Vagina (tissue), 2 donors: ENCODE measurements around the gene RABGAP1L. TPM values are rescaled to one million over a fixed set of nuclear protein-coding genes. Genes with fewer than 3 reads are reported as not detected.

Experiments used
- DNase-seq, 2 donors: peaks; one replicate each; pipeline ENCODE4 v3.0.0-alpha.2; 2017; ENCODE audit errors: extremely low spot score in 2 of 2
- H3K27ac ChIP-seq: fragments of 200-600 bp; sonication (generic); one replicate; pipeline ENCODE4 v1.5.1; 2019
- H3K27me3 ChIP-seq: fragments of 200-600 bp; sonication (generic); one replicate; pipeline ENCODE4 v1.5.1; 2019
- H3K36me3 ChIP-seq, 2 donors: fragments of 200-600 bp; sonication (generic); one replicate each; pipeline ENCODE4 v1.5.1; 2017 to 2019
- H3K4me1 ChIP-seq: fragments of 200-600 bp; sonication (generic); one replicate; pipeline ENCODE4 v1.5.1; 2019
- H3K4me3 ChIP-seq, 2 donors: fragments of 200-600 bp; sonication (generic); 1 replicate in 1 of 2; 2 replicates in 1 of 2; pipeline ENCODE4 v1.5.1; 2016 to 2019
- H3K9me3 ChIP-seq: fragments of 200-600 bp; sonication (generic); one replicate; pipeline ENCODE4 v1.5.1; 2019
- POLR2A ChIP-seq, 2 donors: fragments of 450-650 bp; IDR thresholded peaks; one replicate each; pipeline ENCODE4 v1.6.1; 2017; ENCODE audit warnings: antibody characterized with exemption in 2 of 2, mild to moderate bottlenecking in 2 of 2, moderate library complexity in 2 of 2
- POLR2AphosphoS5 ChIP-seq, 2 donors: sonication (generic); formaldehyde crosslinking; IDR thresholded peaks; one replicate each; pipeline ENCODE4 v1.9.0; 2017; ENCODE audit warnings: antibody characterized with exemption in 2 of 2, mild to moderate bottlenecking in 2 of 2, low read depth in 1 of 2; ENCODE audit not compliant: insufficient read depth in 1 of 2
- intact Hi-C: fragments of 100-400 bp; cut with DNase I; formaldehyde crosslinking; loops from one replicate; pipeline ENCODE4 v1.15.1; 2023
- total RNA-seq: library from RNA; depleted of rRNA; stranded (reverse); fragments of >200 nt; gene quantifications from one replicate; pipeline ENCODE4 v1.2.3, GENCODE V29; 2016
- TF ChIP-seq, protein P1 (sequence below), 3 experiments: fragments of 450-650 bp in 2 of 3; fragments of 200-600 bp in 1 of 3; sonication (generic) in 1 of 3; IDR thresholded peaks; one replicate each; pipeline ENCODE4 v1.5.1; 2017 to 2019; ENCODE audit warnings: antibody characterized with exemption in 3 of 3, mild to moderate bottlenecking in 2 of 3, moderate library complexity in 2 of 3

Gene RABGAP1L
- total RNA-seq, 1 donor from 2014 or later: 40.0 TPM

GRCh38 chr1:174797398-174797797 is 638.1 kb downstream of the RABGAP1L start:
- Histone ChIP-seq H3K4me1 (peaks cover 18% of the 10 kb centered on the region), H3K9me3 (no peaks in the 10 kb centered on the region), H3K4me3 (no peak overlapping the region), H3K36me3 (no peaks in the 10 kb centered on the region), H3K27ac (no peak overlapping the region), H3K27me3 (no peaks in the 10 kb centered on the region)
- TF ChIP-seq, protein P1, sequence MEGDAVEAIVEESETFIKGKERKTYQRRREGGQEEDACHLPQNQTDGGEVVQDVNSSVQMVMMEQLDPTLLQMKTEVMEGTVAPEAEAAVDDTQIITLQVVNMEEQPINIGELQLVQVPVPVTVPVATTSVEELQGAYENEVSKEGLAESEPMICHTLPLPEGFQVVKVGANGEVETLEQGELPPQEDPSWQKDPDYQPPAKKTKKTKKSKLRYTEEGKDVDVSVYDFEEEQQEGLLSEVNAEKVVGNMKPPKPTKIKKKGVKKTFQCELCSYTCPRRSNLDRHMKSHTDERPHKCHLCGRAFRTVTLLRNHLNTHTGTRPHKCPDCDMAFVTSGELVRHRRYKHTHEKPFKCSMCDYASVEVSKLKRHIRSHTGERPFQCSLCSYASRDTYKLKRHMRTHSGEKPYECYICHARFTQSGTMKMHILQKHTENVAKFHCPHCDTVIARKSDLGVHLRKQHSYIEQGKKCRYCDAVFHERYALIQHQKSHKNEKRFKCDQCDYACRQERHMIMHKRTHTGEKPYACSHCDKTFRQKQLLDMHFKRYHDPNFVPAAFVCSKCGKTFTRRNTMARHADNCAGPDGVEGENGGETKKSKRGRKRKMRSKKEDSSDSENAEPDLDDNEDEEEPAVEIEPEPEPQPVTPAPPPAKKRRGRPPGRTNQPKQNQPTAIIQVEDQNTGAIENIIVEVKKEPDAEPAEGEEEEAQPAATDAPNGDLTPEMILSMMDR (IDR thresholded peaks at IDR 0.05): no peak
- no peak for TF ChIP-seq POLR2A (IDR thresholded peaks at IDR 0.05)
- no peak for TF ChIP-seq POLR2AphosphoS5 (IDR thresholded peaks at IDR 0.05; ENCODE audit: insufficient read depth in 1 of 2, low read depth in 1 of 2)
- no peak for DNase-seq
- intact Hi-C loops: no loop called here

GRCh38 chr1:174799136-174799479 is 639.8 kb downstream of the RABGAP1L start:
- H3K27me3 ChIP-seq: no peaks in the 10 kb centered on the region
- H3K36me3 ChIP-seq: no peaks in the 10 kb centered on the region
- DNase-seq: no peak
- TF ChIP-seq POLR2AphosphoS5 (IDR thresholded peaks at IDR 0.05; ENCODE audit: insufficient read depth in 1 of 2, low read depth in 1 of 2) (no peak), POLR2A (IDR thresholded peaks at IDR 0.05) (no peak)
- TF ChIP-seq, protein P1 (IDR thresholded peaks at IDR 0.05): no peak
- intact Hi-C loops: no loop called here
- H3K27ac ChIP-seq: peak overlapping the region; percentile 52
- peaks cover 18% of the 10 kb centered on the region for H3K4me1 ChIP-seq
- peak overlapping the region; percentile 42 to 47 for H3K4me3 ChIP-seq
- no peaks in the 10 kb centered on the region for H3K9me3 ChIP-seq

- TF ChIP-seq POLR2A (IDR thresholded peaks at IDR 0.05) (no peak), POLR2AphosphoS5 (IDR thresholded peaks at IDR 0.05; ENCODE audit: insufficient read depth in 1 of 2, low read depth in 1 of 2) (no peak)
- TF ChIP-seq, protein P1 (IDR thresholded peaks at IDR 0.05): no peak
- intact Hi-C loops: no loop called here
- Histone ChIP-seq H3K9me3 (no peaks in the 10 kb centered on the region), H3K27ac (peak overlapping the region; percentile 52), H3K36me3 (no peaks in the 10 kb centered on the region), H3K4me3 (peak overlapping the region; percentile 42 to 47), H3K27me3 (no peaks in the 10 kb centered on the region), H3K4me1 (peaks cover 18% of the 10 kb centered on the region)
- no peak for DNase-seq
Observed at GRCh38 chr1:174800216-174800851, 641.0 kb downstream of the RABGAP1L start.

DNA sequence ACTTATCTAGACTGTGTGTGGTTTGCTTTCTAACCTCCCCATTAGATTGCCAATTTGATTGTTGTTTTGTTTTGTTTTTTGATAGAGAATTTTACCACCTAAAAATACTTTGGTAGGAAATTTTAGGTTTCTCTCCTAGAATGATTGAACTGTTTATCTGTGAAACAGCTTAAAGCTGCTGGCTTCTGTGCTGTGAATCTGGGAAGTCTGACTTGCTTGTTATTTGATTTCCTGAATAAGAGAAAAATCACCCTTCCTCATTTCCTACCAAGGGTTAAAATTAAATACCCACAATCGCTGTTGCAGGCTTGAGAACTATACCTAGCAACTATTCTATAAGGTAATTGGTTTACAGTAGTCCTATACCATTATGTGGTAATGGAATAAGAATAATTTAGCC is 641.6 kb downstream of the RABGAP1L start:
- TF ChIP-seq, protein P1 (IDR thresholded peaks at IDR 0.05): no peak
- TF ChIP-seq POLR2AphosphoS5 (IDR thresholded peaks at IDR 0.05; ENCODE audit: insufficient read depth in 1 of 2, low read depth in 1 of 2) (no peak), POLR2A (IDR thresholded peaks at IDR 0.05) (no peak)
- Histone ChIP-seq H3K9me3 (no peaks in the 10 kb centered on the region), H3K4me3 (peak overlapping the region in 1 of 2 donors; percentile 47), H3K4me1 (peaks cover 18% of the 10 kb centered on the region), H3K27me3 (no peaks in the 10 kb centered on the region), H3K36me3 (no peaks in the 10 kb centered on the region), H3K27ac (peak overlapping the region; percentile 52)
- intact Hi-C loops: no loop called here
- no peak for DNase-seq

DNA sequence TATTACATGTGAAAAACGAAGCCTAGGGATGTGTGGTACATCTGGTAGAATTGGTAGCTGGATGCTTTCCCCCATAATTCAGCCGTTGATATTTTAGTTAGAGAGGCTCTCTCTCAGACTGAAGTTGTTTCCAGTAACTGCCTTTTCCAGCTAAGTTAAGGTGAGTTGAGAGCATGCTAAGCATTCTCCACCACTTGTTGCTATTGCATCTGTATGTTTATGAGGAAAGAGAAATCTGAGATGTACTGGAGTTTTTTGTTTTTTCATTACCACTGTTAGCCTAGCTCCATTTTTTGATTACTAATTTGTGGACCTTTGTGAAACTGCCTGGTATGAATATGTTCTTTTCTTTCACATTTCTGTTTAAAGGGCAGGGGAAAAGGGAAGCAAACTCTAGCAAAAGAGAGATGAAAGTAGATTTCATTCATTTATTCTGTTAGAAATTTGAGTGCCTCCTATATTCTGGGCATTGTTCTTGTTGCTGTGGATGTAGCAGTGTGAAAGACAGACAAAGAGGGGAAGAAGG is 650.5 kb downstream of the RABGAP1L start:
- intact Hi-C loops: no loop called here

More for the DNA sequence above, 650.5 kb downstream of the RABGAP1L start:
- no peak for TF ChIP-seq POLR2AphosphoS5 (IDR thresholded peaks at IDR 0.05; ENCODE audit: insufficient read depth in 1 of 2, low read depth in 1 of 2)
- no peak for TF ChIP-seq POLR2A (IDR thresholded peaks at IDR 0.05)
- TF ChIP-seq, protein P1 (IDR thresholded peaks at IDR 0.05): no peak
- no peaks in the 10 kb centered on the region for H3K9me3 ChIP-seq
- H3K27ac ChIP-seq: no peak overlapping the region
- no peaks in the 10 kb centered on the region for H3K27me3 ChIP-seq
- DNase-seq: no peak
- H3K4me3 ChIP-seq: no peak overlapping the region
- no peaks in the 10 kb centered on the region for H3K36me3 ChIP-seq
- H3K4me1 ChIP-seq: no peaks in the 10 kb centered on the region
